IPS DF 4.7 (cell line): ENCODE measurements around the gene SCYGR7.
"Not testable (repeated sequence)": the region's sequence is repeated elsewhere in the genome, so short reads cannot be mapped to it uniquely, and the experiment has no call there.

Experiments used
- DNase-seq: peaks from one replicate; pipeline ENCODE4 v3.0.0-alpha.2; 2013; ENCODE audit warnings: low spot score; ENCODE audit errors: extremely low read depth

SCYGR7 gene

GRCh38 chr2:227756261-227756660, 28.1 kb downstream of the SCYGR7 start:
- DNase-seq = not testable (repeated sequence)

- no peak for DNase-seq
Measured at GRCh38 chr2:227759411-227760118, 31.4 kb downstream of the SCYGR7 start.

- no peak for DNase-seq
Measured at GRCh38 chr2:227761740-227762476, 33.8 kb downstream of the SCYGR7 start.

GRCh38 chr2:227765788-227766372, 37.7 kb downstream of the SCYGR7 start:
- no peak for DNase-seq

DNA sequence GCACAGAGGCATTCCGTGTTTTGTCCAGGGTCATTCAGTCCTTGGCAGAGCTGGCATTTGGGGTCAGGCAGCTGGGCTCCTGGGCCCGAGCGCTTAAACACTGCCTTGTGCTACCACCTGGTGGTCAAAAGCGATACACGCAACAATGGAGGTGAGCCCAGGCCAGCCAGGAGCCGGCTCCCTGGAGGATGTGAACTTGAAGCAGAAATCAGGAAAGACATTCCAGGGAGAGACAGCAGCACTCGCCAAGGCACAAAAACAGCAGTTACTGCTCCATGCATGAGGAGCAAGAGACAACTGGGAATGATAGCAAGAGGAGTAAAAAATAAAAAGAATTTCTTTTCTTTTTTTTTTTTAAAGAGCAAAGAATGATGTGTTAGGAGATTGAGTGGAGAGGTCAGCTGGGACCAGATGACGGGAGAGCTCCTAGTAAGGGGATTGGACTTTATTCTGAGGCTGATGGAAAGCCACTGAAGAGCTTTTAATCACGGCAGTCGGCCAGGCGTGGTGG, 38.3 kb downstream of the SCYGR7 start:
- DNase-seq = no peak

DNA sequence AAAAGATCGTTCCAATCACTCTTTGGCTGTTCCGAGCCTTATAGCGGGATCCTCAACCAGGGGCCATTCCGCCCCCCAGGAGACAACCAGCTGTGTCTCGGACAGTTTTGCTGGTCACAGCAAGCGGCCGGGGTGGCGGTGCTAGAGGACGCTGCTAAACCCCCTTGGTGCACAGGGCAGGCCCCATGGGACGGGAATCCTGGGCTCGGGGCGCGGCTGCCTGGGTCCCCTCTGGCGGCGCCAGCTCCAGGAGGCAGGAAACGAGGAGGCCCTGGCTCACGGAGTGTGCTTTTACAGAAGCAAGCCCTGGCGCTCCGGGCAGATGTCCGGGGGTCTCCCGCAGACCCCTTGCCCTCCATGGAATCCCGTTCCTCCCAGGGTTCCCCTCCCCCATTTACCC, 39.7 kb downstream of the SCYGR7 start:
- no peak for DNase-seq

DNA sequence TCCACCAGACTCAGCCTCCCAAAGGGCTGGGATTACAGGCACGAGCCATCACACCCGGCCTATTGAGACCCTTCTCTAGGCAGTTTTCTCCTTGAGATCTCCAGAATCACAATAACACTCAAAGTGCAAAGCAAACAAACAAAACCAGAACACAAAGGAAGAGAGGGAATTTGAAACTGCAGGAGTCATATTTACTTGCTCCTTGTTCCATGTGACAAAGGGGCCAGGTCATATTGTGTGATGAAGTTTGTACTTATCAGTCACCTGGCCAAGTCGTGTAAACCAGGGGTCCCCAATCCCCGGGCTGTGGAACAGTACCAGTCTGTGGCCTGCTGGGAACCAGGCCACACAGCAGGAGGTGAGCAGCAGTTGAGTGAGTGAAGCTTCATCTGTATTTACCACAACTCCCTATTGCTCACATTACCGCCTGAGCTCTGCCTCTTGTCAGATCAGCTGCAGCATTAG, 44.1 kb downstream of the SCYGR7 start:
- DNase-seq = no peak

- no peak for DNase-seq
Measured at GRCh38 chr2:227772932-227773331, 44.8 kb downstream of the SCYGR7 start.

GRCh38 chr2:227774011-227774624, 46.0 kb downstream of the SCYGR7 start:
- no peak for DNase-seq

DNA sequence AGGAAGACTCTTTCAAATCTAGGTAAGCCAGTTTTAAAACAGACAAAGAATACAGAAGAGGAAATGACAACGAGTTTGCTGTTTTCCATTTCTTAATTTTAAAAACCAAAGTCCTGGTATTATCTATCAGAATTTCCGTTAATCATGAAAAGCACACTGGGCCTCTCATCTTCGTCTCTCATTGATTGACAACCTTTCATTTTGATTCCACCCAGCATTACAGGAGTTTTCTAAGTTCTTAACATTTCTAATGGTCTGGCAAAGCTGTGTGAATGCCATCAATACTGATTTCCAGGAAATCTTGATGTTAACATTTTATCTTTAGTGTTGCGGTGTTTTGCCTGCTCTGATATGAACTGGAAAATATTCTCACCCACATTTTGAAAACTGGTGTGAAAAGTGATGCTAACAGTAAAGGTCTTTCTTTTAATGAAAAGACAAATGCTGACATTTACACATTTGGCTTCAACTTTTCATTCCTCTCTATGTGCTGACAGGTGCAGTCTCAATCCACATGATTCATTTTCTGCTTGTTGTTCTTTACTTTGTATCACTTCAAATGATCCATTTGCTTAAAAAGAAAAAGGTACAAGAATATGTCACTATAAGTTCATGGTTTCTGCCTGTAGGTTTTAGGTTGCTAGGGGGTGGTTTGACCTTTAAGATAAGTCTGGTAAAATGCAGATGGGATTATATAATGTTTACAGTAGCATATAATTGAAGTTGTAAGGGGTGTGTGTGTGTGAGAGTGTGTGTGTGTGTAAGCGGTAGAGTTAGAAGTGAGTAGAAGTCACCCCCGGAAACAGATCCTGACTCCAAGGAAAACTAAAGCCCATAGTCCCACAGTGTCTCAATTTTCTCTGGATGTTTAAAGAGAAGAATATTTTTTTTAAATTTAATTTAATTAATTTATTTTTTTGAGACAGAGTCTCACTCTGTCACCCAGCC, 47.0 kb downstream of the SCYGR7 start:
- no peak for DNase-seq
